Astrocyte of the spinal cord (primary cell): ENCODE results near the gene CFAP100.

ENCODE experiments used
- DNase-seq: peaks from one replicate; pipeline ENCODE4 v3.0.0; 2011; ENCODE audit warnings: low read depth, low spot score
- H3K4me3 ChIP-seq: 2 replicates; pipeline ENCODE4 v1.5.1; 2011; ENCODE audit warnings: low read depth, mild to moderate bottlenecking, low read length, moderate library complexity
- CTCF ChIP-seq: IDR thresholded peaks from 2 replicates; pipeline ENCODE4 v1.5.1; 2012; ENCODE audit warnings: low read depth, mild to moderate bottlenecking, low read length, inconsistent platforms
- in situ Hi-C: cut with HindIII; loops from 2 replicates; pipeline ENCODE4 v1.10.0; 2017; ENCODE audit warnings: low sequenced_read_pairs

Gene CFAP100

GRCh38 chr3:126431103-126431534, 36.4 kb downstream of the CFAP100 start:
- in situ Hi-C loops, result no loop called here
- DNase-seq, result no peak
- no peak for TF ChIP-seq CTCF
- H3K4me3 ChIP-seq, result no peak overlapping the region

- DNase-seq, result peak; percentile 7
- in situ Hi-C loops, result no loop called here
- no peak for TF ChIP-seq CTCF
- no peak overlapping the region for H3K4me3 ChIP-seq
These were observed 37.8 kb downstream of the CFAP100 start for GRCh38 chr3:126432361-126433104.

- in situ Hi-C loops, result no loop called here
- TF ChIP-seq CTCF, result no peak
- no peak for DNase-seq
- H3K4me3 ChIP-seq, result no peak overlapping the region
These were observed 38.4 kb downstream of the CFAP100 start for GRCh38 chr3:126433105-126433430.

GRCh38 chr3:126433496-126434263, 39.0 kb downstream of the CFAP100 start:
- no peak overlapping the region for H3K4me3 ChIP-seq
- no peak for TF ChIP-seq CTCF
- no peak for DNase-seq
- in situ Hi-C loops, result no loop called here

- TF ChIP-seq CTCF, result no peak
- in situ Hi-C loops, result no loop called here
- no peak overlapping the region for H3K4me3 ChIP-seq
- DNase-seq, result no peak
These were observed 39.5 kb downstream of the CFAP100 start for GRCh38 chr3:126434264-126434590.

- TF ChIP-seq CTCF, result no peak
- no peak overlapping the region for H3K4me3 ChIP-seq
- in situ Hi-C loops, result no loop called here
- no peak for DNase-seq
These were observed 40.3 kb downstream of the CFAP100 start for GRCh38 chr3:126434931-126435411.
